ENCODE results near the gene PTPN9. TPM values are rescaled to one million over a fixed set of nuclear protein-coding genes. Genes with fewer than 3 reads are reported as not detected.

The PTPN9 gene
- total and polyA plus RNA-seq, 10 of the 15 experiments (the other 5 are each of a cell fraction or from before 2014, with no cell fraction given): 7.8 to 29.1 (median 18.5) TPM

- TF ChIP-seq BCLAF1 (IDR thresholded peaks at IDR 0.05): no peak
- no peak for TF ChIP-seq RCOR1 (conservative IDR thresholded peaks at IDR 0.05; ENCODE audit: low read depth, low read length)
- no peak for TF ChIP-seq PRDM15 (CRISPR knock-in tag; IDR thresholded peaks at IDR 0.05)
- no peak for TF ChIP-seq ZNF274 (IDR thresholded peaks at IDR 0.05; ENCODE audit: insufficient read depth, insufficient read length)
- TF ChIP-seq SIX5 (IDR thresholded peaks at IDR 0.05; ENCODE audit: low read depth, low read length, severe bottlenecking): no peak
- TF ChIP-seq NFYB (IDR thresholded peaks at IDR 0.05; ENCODE audit: insufficient read depth, low read depth, low read length): peak; percentile 94
- TF ChIP-seq FOS (IDR thresholded peaks at IDR 0.05; ENCODE audit: borderline replicate concordance, extremely low read depth, insufficient read length): peak; percentile 74
- TF ChIP-seq ZBTB4 (CRISPR knock-in tag; IDR thresholded peaks at IDR 0.05): no peak
- no peak for TF ChIP-seq CEBPB (IDR thresholded peaks at IDR 0.05; ENCODE audit: borderline replicate concordance in 1 of 2, low read depth in 2 of 2, low read length in 2 of 2)
- TF ChIP-seq NBN (IDR thresholded peaks at IDR 0.05): no peak
- no peak for TF ChIP-seq CREB1 (IDR thresholded peaks at IDR 0.05; ENCODE audit: low read depth)
- no peak for TF ChIP-seq REST (IDR thresholded peaks at IDR 0.05; ENCODE audit: low read depth, low read length)
Observed at GRCh38 chr15:75451674-75452363, 127.3 kb downstream of the PTPN9 start, which contains the start of gene SIN3A (continued).
